GM18502 (cell line): ENCODE data around the gene CACNB4.
"Not testable (repeated sequence)": the region's sequence is repeated elsewhere in the genome, so short reads cannot be mapped to it uniquely, and the experiment has no call there.

Experiments used
- ATAC-seq: cut with Tn5 transposase; IDR thresholded peaks from one replicate; pipeline ENCODE4 v1.9.1; 2021; ENCODE audit warnings: mild to moderate bottlenecking; ENCODE audit not compliant: unreplicated experiment, poor library complexity

The CACNB4 gene

GRCh38 chr2:152090726-152091125 lies 8.1 kb downstream of the CACNB4 start:
- ATAC-seq, result not testable (repeated sequence)

DNA sequence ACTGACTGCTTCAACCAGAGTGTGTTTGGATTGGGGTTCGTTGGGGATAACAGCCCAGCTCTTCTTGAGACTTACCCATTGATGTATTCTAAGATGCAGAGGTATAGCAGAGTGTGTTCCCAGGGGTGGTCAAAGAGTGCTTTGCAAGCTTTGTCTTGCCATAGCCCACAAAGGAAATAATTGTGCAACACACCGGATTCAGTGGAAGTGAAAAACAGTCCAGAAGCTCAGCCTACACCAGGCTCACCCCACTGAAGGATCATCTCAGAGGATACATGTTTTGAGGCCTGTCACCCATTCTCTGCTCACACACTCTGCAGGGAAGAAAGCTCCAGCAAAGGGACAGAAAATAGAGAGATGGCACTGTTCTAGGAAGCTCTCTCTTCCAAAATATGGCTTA lies 9.6 kb downstream of the CACNB4 start:
- ATAC-seq, result no peak

DNA sequence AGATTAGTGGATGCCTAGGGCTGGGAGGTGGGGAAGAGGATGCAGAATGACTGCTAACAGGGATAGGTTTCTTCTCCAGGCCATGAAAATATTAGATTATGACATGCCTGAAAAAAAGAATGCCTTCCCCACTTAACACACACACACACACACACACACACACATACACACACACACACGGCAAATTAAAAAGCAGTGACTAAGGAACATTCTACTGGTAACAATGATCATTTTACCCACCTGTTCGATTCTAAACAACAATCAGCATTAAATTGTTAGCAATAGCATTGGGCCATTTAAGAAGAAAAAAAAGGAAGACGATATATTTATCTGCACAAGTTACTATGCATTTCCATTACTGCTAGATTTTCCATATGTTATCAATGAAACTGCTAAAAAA lies 10.8 kb downstream of the CACNB4 start:
- ATAC-seq, result no peak

DNA sequence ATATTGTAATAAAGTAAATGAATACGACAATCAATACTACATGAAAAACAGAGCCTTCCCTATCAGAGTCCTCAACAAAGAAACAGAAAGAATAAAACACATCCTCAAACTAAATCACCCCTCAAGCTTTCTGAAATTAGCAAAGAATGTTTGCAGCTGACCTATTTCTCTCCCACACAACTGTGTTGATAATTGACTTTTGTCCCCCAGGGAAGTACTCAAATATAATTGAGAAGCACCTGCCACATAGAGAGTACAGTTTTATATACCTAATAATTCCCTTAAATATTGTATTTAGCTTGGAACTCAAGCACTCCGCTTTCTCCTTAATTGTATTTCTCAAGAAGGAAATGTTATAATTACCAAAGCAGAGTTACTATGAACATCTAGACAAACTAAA lies 12.6 kb downstream of the CACNB4 start:
- no peak for ATAC-seq

- no peak for ATAC-seq
These were observed 14.8 kb downstream of the CACNB4 start for GRCh38 chr2:152084076-152084475.

DNA sequence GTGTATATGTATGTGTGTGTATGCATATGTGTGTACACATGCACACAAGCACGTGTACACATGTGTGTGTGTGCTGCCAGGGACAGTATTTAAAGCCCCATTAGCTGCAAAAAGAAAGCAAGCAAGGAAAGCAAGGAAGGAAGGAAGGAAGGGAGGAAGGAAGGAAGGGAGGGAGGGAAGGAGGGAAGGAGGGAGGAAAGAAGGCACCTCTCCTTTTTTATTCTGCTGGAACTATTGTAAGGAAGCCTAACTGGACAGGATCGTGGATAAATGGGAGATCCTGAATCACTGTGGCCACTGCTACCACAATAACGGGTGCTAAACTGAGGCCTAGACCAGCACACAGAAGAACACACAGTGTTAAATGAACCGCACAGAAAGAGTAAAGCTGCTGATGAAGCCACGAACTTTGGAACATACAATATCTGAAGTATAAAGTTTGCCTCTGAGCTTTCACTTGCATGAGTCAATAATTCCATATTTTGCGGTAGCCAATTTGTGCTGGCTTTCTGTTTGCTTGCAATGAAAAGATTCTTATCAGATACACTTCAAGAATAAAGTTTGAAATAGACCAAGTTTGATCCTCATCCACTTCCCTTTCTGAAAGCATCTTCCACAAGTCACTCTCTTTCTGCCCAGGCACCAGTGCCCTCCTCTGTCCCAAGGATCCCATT lies 15.5 kb downstream of the CACNB4 start:
- no peak for ATAC-seq

- ATAC-seq, result peak; percentile 93
These were observed 20.2 kb downstream of the CACNB4 start for GRCh38 chr2:152078662-152079061.

DNA sequence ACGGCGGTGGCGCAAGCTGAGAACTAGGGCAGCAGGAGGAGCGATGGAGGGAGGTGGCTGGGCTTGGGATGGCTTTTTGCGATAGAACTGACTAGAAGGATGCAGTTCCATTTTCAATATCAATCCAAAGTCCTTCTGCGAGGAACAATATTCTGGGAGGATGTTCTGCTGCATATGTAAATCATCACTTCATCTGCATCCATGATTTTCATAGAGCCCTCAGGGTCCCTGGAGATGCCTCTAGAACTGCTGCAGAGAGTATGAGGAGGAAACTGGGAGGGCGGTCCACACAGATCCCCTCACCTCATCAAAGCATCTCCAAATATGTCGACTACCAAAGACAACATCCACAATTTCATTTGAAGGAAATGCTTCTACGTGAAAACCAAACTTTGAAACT lies 20.8 kb downstream of the CACNB4 start:
- ATAC-seq, result no peak

DNA sequence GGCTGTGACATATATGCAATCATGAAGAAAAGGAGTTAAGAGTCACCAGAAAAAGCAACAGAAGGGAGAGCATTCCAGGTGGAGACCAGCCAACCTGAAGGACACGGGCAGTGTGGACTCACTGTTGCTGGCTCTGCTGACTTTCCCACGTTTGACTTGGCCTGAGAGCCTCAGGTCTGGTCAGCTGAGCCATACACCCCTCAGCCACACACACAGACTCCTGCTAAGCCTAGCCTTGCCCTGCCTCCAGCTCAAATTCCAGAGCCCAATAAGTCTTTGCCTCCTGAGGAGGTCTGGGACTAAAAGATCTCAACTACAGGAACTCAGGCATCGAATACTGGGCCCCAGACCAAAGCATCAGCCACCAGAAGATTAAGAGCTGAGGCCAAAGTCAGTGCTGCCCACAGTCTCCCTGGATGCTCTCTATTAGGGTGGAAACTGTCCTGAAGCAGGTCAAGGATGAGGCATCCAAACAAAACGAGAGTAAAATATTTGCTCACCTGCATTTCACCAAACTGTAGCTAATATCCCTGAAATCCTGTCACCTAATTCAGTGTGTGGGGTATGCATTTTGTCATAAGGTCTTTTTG lies 23.3 kb downstream of the CACNB4 start:
- no peak for ATAC-seq

- ATAC-seq, result no peak
These were observed 26.8 kb downstream of the CACNB4 start for GRCh38 chr2:152072011-152072410.

- no peak for ATAC-seq
These were observed 27.3 kb downstream of the CACNB4 start for GRCh38 chr2:152071518-152071917.

DNA sequence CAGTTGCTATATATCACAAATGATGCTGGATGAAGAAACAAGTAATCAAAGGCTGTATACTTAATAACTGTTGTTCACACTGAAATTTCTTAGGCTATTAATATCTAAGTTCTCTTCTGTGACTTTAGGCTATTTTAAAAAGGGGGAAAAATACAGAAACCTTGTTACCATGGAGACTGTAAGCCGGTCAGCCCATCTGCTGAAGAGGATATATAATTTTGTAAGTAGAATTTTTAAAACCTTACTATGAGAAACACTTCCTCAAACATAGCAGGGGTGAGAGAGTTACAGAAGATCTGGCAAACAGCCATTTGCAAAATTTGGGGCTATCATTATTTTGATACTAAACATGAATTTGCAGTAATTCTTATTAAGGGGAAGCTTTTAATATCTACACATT lies 27.8 kb downstream of the CACNB4 start:
- ATAC-seq, result peak; percentile 87

DNA sequence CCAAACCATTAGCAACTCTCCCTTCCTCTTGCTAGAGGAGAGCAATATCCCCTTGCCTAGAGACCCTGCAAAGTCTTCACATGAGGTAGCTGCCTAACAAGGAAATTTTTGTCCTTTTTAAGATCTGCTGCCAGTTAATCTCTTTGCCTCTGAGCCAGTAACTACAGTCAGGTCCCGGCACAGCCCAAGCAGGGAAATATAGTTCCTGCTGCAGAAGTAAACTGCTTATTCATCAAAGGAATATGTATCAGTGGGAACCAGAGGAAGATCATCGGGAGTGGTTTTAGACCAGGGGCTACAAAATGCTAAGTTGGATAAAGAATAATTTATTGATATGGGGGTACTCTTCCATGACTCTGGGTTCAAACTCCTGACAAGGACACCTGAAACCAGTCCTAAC lies 30.6 kb downstream of the CACNB4 start:
- no peak for ATAC-seq

GRCh38 chr2:152067823-152068222 lies 31.0 kb downstream of the CACNB4 start:
- ATAC-seq, result no peak

- no peak for ATAC-seq
These were observed 32.9 kb downstream of the CACNB4 start for GRCh38 chr2:152065945-152066344.

DNA sequence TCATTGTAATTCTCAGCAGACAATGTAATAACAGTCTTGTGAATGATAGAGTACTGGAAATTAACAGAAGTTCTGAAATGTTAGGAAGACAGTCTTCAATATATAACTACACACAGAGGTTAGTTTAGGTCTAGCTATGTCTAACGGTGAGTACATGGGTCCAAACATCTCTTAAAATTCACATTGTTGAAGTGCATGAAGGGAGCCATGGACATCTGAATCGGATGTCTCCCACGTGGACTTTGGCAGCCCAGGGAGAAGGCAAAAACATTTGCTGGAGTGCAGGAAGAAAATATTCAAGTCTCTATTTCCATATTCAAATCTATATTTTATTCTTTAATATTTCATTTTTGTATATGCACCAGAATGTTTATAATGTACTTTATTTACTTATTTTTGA lies 34.8 kb downstream of the CACNB4 start:
- no peak for ATAC-seq

DNA sequence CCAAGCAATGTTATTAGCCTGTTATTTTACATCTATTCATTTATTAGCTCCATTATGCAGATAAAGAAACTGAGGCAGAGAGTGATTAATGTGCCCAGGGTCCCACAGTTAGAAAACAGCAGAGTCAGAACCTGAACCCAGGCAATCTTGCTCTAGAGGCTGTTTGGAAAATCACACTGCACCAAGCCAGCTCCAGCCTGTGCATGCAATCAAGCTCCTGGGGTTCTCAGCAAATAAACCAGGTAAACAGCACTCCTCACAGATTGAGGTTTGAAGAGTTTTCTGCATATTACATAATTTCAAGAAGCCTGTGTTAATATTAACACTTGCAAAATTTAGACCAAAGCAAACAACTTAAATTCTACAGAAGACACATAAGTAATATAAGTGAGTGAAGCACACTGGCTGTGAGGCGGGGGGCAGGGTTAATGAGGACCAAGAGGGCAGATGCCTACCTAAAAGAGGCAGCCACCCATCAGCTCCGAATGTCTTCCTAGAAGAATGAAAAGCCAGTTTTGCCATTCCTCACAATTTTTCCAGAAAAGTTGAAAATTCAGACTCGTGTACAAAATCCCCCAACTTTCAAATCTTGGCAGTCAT lies 35.4 kb downstream of the CACNB4 start:
- ATAC-seq, result no peak

DNA sequence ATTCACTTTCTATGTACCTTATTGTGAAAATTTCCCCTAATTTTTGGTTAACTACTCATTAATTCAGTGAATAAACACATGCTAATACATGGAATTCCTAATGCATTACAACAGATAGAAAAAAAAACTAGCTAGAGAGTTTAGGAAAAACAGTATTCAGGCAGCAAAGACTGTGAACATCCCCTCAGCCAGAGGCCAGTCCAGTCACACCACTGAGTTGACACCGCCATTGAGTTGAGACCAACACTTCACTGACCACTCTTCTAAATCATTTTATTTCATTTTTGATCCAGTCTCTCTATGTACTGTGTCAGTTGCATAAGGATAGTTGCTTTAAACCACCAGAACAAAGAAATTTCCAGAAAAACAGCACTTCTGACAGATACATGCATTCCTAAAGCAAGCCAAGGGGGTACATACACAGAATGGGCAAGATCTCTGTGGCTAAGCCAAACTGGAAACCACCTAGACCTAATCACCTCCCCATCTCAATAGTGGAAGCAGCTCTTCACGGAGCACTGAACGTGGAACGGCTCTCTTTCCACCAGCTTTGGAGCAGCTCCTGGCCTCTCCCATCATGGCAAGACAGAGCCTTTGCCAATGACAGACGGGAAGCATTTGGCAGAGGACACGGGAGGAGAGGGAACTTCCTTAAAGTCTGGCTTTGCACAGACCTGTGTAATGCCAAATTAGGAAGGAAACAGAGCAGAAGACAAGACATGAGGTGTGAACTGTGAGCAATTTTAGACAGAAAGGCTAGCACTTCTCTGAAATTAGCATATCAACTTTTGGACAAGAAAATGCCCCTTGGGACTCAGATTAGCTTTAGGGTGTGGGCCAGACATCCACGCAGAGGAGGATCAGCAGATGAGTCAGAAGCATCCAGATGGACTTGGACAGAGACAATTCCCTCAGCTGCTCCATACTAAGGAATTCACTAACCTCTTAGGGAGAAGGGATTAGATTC lies 36.4 kb downstream of the CACNB4 start:
- peak; percentile 81 for ATAC-seq

DNA sequence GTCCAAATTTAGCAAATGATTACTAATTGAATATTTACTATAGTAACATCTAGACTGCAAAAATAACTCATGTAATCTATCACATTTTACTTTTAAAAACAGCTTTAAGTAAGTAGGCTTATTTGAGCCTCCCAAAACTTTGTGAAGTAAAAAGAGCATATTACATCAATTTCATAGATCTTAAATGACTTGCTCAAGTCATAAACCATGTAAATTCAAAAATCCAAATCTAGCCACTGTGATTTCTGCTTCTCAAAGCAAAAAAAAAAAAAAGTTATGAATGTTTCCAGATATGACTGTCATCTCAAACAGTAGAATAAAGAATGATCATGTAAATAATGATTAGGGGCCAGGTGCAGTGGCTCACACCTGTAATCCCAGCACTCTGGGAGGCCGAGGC lies 37.5 kb downstream of the CACNB4 start:
- no peak for ATAC-seq

GRCh38 chr2:152058655-152059054 lies 40.2 kb downstream of the CACNB4 start:
- no peak for ATAC-seq

DNA sequence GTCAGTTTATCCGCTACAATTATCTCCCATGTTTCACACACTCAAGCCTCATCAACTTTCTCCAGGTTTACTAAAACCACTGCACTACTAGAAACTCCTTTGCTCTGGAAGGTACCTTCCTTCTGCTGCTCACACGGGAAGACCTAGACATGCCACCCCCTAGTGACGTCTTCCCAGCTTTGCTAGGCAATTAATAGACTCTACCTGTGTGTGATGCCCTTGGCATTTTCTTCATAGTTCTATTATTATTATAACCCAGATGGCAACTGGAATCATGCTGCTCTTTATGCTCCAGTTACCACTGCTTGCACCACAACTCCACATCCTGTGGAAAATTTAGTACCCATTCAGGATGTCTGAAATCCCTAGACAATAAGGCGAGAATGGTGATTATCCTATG lies 42.4 kb downstream of the CACNB4 start:
- ATAC-seq, result no peak
